Neural progenitor cell (in vitro differentiated cells): ENCODE results near the gene TMEM43.

Experiments
- CTCF ChIP-seq: fragments of 200-600 bp; sonication (generic); IDR thresholded peaks from 2 replicates; pipeline ENCODE4 v1.5.1; 2017; ENCODE audit warnings: antibody characterized with exemption, mild to moderate bottlenecking
- EZH2phosphoT487 ChIP-seq: fragments of 200-600 bp; sonication (generic); IDR thresholded peaks from 2 replicates; pipeline ENCODE4 v1.6.1; 2017; ENCODE audit warnings: antibody characterized with exemption

DNA sequence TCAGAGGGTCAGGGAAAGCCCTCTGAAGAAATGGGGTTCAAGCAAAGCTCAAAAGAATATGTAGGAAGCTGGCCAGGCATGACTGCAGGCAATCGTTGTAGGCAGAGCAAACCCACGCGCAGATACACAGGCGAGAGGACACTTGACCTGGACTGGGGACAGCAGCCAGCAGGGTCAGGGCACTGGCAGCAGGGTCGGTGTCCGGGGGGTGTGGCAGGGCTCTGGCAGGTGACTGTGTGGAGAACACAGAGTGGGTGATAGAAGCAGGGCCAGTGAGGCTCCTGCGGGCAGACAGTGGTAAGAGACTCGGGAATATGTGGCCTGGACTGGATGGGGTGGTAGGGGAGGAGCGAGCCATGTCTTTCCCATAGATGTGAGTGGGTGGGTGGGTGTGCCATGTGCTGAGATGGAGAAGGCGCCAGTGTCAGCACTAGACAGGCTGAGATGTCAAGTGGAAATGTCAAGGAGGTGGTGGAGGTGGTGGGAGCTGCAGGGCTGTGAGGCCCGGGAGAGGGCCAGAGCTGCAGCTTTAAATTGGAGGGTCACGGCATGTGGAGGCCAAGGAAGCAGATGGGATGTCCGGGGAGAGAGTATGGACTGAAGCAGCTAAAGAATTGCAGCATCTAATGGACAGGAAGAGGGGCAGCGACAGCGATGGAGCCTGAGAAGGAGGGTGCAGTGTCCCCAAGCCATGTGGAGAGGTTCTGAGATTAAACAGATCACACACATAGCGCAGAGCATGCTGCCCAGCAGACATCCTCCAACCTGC is 13.4 kb downstream of the TMEM43 start:
- TF ChIP-seq CTCF, result no peak
- no peak for TF ChIP-seq EZH2phosphoT487
